ENCODE results near the gene CNTFR. TPM values are rescaled to one million over a fixed set of nuclear protein-coding genes. Genes with fewer than 3 reads are reported as not detected.

The CNTFR gene
- total RNA-seq, 1 donor from 2014 or later: 8.3 TPM

DNA sequence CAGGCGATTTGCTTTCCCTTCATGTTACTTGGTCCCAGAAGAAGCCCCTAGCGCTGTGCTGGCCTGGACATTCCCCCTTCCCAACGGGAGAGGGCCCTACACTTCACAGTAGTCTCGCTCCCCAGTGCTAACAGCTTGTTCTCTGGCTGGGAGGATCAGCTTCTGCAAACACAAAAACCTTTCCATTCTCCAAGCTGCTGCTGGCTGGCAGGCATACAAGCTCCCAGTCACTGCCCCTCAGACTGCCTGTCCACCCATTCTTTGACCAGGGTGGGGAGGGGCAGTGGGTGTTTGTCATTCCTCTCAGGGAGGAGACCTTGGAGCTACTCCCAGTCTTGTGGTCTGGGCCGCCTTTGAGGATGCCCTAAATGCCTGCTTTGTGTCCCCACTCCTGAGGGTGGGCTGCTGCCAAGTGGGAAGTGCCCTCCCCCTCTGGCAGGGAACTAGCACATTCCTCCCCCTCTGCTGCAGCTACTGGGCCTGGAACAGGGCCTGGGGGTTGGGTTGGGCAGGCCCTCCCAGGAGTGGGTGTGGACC lies 87.6 kb downstream of the CNTFR start:
- H3K27ac ChIP-seq: peak overlapping the region; percentile 19
- TF ChIP-seq POLR2A (IDR thresholded peaks at IDR 0.05) (no peak), POLR2AphosphoS5 (IDR thresholded peaks at IDR 0.05; ENCODE audit: insufficient read depth in 1 of 2, low read depth in 1 of 2) (peak in 1 of 2 donors; percentile 45)
- TF ChIP-seq, protein P1, sequence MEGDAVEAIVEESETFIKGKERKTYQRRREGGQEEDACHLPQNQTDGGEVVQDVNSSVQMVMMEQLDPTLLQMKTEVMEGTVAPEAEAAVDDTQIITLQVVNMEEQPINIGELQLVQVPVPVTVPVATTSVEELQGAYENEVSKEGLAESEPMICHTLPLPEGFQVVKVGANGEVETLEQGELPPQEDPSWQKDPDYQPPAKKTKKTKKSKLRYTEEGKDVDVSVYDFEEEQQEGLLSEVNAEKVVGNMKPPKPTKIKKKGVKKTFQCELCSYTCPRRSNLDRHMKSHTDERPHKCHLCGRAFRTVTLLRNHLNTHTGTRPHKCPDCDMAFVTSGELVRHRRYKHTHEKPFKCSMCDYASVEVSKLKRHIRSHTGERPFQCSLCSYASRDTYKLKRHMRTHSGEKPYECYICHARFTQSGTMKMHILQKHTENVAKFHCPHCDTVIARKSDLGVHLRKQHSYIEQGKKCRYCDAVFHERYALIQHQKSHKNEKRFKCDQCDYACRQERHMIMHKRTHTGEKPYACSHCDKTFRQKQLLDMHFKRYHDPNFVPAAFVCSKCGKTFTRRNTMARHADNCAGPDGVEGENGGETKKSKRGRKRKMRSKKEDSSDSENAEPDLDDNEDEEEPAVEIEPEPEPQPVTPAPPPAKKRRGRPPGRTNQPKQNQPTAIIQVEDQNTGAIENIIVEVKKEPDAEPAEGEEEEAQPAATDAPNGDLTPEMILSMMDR (IDR thresholded peaks at IDR 0.05): no peak
- H3K36me3 ChIP-seq: no peaks in the 10 kb centered on the region
- H3K4me3 ChIP-seq: no peak overlapping the region
- H3K9me3 ChIP-seq: no peaks in the 10 kb centered on the region
- intact Hi-C loops (cut with DNase I): loop anchor here (5.0 kb wide), 1 partner anchor 50 kb away; no protein-coding TSS in a partner anchor
- H3K27me3 ChIP-seq: no peaks in the 10 kb centered on the region
- H3K4me1 ChIP-seq: peaks cover 25% of the 10 kb centered on the region
- no peak for DNase-seq (ENCODE audit: extremely low spot score in 2 of 2)

Other genes starting within 250 kb of the CNTFR start
- gene MYORG, start 212.8 kb downstream of the CNTFR start, total RNA-seq: 4.4 TPM
- 9.3 TPM for gene FAM219A, start 131.2 kb downstream of the CNTFR start, total RNA-seq
- gene DNAI1, start 130.9 kb downstream of the CNTFR start, total RNA-seq: not detected
- not detected for gene ENHO, start 66.7 kb downstream of the CNTFR start, total RNA-seq
- gene RPP25L, start 22.4 kb upstream of the CNTFR start, total RNA-seq: 31.4 TPM
- 78.6 TPM for gene DCTN3, start 30.8 kb upstream of the CNTFR start, total RNA-seq
- not detected for gene ARID3C, start 39.3 kb upstream of the CNTFR start, total RNA-seq
- 79.3 TPM for gene SIGMAR1, start 48.1 kb upstream of the CNTFR start, total RNA-seq
- gene GALT, start 57.0 kb upstream of the CNTFR start, total RNA-seq: 52.5 TPM
- 30.7 TPM for gene IL11RA, start 62.5 kb upstream of the CNTFR start, total RNA-seq
- not detected for gene CCL27, start 72.9 kb upstream of the CNTFR start, total RNA-seq
- gene CCL19, start 101.6 kb upstream of the CNTFR start, total RNA-seq: 3.7 TPM
- gene CCL21, start 120.4 kb upstream of the CNTFR start, total RNA-seq: 174 TPM